ENCODE data around the gene PLCB3.
A peak's percentile ranks its signal among the peaks of the same experiment; 100 is the strongest.
"Not testable (repeated sequence)": the region's sequence is repeated elsewhere in the genome, so short reads cannot be mapped to it uniquely, and the experiment has no call there.

The PLCB3 gene

DNA sequence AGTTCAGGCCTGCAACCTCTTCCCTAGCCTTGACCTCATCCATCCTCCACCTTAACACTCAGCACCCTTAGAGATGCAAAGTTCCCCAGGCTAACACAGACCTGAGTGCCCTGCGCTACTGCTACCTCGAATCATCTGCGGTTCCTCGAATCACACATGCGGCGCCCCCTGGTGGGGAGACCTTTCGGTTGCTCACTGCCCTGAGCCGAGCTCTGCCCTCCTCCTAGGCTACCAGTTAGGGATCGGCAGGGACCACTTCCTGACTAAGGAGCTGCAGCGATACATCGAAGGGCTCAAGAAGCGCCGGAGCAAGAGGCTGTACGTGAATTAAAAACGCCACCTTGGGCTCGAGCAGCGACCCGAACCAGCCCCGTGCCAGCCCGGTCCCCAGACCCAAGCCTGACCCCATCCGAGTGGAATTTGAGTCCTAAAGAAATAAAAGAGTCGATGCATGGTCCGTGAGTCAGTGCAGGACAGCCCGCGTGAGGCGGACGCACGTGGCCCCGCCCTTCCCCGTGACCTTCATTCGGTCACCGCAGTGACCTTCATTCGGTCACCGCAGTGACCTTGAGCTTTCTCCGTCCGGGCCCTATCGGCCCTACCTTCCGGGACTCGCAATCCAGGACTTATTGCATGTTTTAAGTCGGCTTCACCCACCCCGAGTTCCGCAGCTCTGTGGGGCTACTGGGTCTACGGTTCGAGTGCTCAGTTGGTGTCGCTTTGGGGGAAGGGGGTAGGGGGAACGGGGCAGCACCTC, 53.2 kb downstream of the PLCB3 start:
- DNase-seq (ENCODE audit: low read depth in 2 of 2), result peak; percentile 82 to 98

- peak; percentile 99 to 100 for DNase-seq (ENCODE audit: low read depth in 2 of 2)
These were observed 53.9 kb downstream of the PLCB3 start, which contains the start of gene ESRRA for GRCh38 chr11:64305075-64305690. Gene ESRRA (plus strand): TSS chr11:64305524. CDS start chr11:64307180, 1,656 bp downstream.

DNA sequence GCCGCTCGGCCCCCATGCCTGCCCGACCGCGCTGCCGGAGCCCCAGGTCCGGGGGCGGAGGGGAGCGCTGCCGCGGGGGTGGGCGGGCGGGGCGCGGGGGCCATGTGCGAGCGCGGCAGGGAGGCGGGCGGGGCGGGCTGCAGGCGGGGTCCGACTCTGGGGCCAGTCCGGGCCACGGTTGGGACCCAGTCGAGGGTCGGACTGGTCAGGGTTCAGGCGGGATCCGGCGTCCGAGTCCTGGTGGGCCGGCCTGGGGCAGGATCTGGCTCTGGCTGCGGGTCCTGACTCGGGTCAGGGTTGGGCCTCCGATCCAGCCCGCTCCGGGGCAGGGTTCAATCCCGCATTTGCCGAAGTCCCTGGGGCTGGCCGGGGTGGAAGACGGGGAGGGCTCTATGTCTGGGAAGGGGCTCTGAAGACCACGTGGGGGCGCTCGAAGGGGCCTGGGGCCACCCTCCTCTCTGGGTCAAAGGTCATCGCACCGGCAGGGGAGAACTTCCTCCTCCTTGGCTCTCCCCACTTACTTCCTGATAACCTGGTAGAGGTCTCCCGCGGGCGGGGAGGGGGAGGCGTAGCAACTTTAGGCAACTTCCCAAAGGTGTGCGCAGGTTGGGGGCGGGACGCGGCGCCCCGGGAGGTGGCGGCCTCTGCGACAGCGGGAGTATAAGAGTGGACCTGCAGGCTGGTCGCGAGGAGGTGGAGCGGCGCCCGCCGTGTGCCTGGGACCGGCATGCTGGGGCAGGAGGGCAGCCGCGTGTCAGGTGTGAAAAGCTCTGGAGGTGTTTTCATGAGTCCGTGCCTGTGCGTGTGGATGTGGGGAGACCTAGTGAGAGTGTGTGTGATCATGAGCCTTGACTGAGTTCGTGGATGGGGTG, 54.6 kb downstream of the PLCB3 start:
- peak; percentile 51 to 66 for DNase-seq (ENCODE audit: low read depth in 2 of 2)

- no peak for DNase-seq (ENCODE audit: low read depth in 2 of 2)
These were observed 55.2 kb downstream of the PLCB3 start for GRCh38 chr11:64306563-64306875.

- no peak for DNase-seq (ENCODE audit: low read depth in 2 of 2)
These were observed 55.7 kb downstream of the PLCB3 start for GRCh38 chr11:64306876-64307622.

- not testable (repeated sequence) for DNase-seq (ENCODE audit: low read depth in 2 of 2)
These were observed 56.5 kb downstream of the PLCB3 start for GRCh38 chr11:64307795-64308194.

DNA sequence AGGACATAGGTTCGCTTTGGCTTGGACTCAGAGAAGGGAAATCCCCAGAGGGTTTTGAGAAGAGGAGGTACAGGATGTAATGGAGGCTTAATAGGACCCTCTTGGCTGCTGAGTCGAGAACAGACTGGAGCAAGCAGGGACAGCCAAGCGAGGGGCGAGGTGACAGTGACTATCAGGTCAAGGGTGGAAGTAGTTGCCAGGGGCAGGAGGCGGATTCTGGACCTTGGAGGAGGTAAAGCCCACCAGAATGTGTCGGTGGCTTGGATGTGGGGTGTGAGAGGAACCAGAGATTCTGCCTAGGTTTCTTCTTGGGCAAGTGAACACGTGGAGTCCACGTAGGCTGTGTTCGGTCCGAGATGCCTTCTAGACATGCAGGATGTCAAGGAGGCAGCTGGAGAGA, 61.6 kb downstream of the PLCB3 start:
- DNase-seq (ENCODE audit: low read depth in 2 of 2), result no peak

DNA sequence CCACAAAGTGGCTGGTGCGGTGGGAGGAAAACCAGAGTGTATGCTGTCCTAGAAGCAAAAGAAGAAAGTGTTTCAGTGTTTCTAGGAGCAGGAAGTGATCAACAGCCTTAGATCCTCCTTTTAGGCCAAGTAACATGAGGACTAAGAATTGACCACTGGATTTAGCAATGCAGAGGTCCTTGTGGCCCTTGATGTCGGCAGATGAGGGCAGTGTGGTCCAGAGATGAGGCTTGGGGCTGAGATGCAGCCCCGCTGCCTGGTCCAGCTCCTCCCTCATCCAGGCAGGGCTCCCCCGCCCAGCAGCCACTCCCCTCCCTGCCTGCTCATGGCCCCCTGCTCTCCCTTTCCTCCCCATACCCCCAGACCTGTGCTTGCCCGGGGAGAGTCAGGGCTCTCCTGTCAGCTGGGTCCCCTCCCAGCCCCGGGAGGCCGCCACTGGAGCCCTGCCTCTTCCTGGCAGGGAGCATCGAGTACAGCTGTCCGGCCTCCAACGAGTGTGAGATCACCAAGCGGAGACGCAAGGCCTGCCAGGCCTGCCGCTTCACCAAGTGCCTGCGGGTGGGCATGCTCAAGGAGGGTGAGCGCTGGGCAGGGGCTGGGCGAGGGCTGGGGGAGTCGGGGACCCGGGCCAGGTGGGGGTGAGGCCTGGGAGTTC, 62.3 kb downstream of the PLCB3 start:
- no peak for DNase-seq (ENCODE audit: low read depth in 2 of 2)

- no peak for DNase-seq (ENCODE audit: low read depth in 2 of 2)
These were observed 62.9 kb downstream of the PLCB3 start for GRCh38 chr11:64314146-64314804.

- no peak for DNase-seq (ENCODE audit: low read depth in 2 of 2)
These were observed 63.7 kb downstream of the PLCB3 start for GRCh38 chr11:64314805-64315561.

GRCh38 chr11:64315667-64316526, 64.6 kb downstream of the PLCB3 start:
- not testable (repeated sequence) for DNase-seq (ENCODE audit: low read depth in 2 of 2)

DNA sequence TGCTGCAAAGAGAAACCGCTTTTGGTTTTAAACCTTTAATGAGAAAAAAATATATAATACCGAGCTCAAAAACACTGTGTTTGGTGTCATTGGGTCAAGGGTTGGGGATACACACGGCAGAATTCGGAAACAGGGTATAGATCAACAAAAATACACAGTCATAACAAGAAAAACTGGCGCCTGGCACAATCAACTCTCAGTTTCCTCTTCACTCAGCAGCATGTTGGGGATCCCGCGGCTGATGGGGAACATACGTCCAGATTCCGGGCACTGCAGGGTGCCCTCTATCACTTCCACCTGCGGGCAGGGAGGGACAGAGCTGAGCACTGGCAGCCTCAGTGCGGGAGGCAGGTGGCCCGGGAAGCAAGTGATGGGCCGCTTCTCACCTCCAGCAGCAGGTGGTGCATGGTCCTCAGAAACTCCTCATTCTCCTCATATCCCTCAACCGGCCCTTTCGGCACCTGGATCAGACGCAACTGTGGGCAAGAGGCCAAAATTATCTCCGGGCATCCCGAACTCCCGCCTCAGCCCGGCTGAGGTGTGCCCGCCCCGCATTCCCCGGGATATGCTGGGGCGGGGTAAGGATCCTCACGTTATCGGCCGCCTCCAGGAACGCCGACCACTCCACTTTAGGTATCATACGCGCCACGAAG, 65.5 kb downstream of the PLCB3 start:
- no peak for DNase-seq (ENCODE audit: low read depth in 2 of 2)

DNA sequence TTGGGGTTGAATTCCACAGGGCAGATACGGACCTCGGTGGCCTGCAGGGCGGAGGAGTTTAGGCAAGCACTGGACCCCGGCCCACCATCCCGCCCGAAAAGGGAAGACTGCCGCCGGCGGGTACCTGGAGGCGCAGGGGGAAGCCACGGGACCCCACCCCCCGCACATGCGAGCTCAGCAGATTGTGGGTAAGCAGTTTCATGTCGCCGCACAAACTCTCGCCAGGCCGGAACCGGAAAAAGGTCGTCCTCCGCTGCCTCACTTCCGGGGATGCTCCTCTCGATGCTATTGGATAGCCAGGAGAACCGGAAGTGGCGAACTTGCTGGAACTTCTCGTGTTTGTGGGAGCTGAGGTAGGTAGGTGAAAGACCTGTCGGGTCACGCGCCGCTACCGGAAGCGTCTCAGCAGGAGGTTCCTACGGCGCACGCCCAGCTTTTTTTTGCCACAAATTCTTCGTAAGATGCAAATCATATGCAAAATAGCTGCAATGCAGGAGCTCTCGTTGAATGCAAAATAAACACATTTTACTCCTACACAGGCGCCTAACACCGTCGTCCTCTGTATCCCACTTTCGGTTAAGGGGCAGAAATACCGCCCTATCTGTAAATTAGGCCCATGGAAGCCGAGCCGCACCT, 66.1 kb downstream of the PLCB3 start, which contains the start of gene TRMT112:
Gene TRMT112 (minus strand): TSS at position 235 of the 636 bp plus-strand sequence. CDS start 33 bp downstream, at position 202.
- peak; percentile 93 to 95 for DNase-seq (ENCODE audit: low read depth in 2 of 2)

- peak; percentile 87 to 92 for DNase-seq (ENCODE audit: low read depth in 2 of 2)
These were observed 66.8 kb downstream of the PLCB3 start, which contains the start of gene PRDX5 for GRCh38 chr11:64317961-64318765. Gene PRDX5 (plus strand): TSS chr11:64318121. CDS start chr11:64318216, 95 bp downstream.

Data from stimulated activated CD4-positive, alpha-beta T cell treated with anti-CD3 and anti-CD28 coated beads, Interleukin-12 subunit alpha, Interleukin-12 subunit beta, amount 100 ng/mL, for 24 hours (primary cell).